HG03139 (cell line): ENCODE measurements around the gene DMD.

Experiments used
- ATAC-seq: cut with Tn5 transposase; IDR thresholded peaks from one replicate; pipeline ENCODE4 v1.9.1; 2021; ENCODE audit not compliant: unreplicated experiment

The DMD gene

DNA sequence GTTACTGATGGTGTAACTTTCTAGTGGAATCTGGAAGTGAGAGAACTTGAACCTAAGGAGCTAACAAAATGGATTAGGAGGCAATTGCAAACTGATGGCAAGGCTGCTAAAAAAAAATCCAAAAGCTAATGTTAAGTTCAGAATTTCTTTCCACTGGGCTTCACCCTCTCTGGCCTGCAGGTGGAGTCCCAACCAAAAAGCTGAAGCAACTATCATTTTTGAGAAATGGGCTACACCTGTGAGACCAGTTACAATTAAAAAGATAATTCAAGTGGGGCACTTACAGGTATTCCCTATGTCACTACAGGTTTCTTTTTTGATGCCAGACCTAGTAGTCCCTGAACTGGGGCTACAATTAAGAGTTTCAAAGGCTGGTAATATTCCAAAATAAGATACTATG is 1997.4 kb downstream of the DMD start:
- no peak for ATAC-seq

DNA sequence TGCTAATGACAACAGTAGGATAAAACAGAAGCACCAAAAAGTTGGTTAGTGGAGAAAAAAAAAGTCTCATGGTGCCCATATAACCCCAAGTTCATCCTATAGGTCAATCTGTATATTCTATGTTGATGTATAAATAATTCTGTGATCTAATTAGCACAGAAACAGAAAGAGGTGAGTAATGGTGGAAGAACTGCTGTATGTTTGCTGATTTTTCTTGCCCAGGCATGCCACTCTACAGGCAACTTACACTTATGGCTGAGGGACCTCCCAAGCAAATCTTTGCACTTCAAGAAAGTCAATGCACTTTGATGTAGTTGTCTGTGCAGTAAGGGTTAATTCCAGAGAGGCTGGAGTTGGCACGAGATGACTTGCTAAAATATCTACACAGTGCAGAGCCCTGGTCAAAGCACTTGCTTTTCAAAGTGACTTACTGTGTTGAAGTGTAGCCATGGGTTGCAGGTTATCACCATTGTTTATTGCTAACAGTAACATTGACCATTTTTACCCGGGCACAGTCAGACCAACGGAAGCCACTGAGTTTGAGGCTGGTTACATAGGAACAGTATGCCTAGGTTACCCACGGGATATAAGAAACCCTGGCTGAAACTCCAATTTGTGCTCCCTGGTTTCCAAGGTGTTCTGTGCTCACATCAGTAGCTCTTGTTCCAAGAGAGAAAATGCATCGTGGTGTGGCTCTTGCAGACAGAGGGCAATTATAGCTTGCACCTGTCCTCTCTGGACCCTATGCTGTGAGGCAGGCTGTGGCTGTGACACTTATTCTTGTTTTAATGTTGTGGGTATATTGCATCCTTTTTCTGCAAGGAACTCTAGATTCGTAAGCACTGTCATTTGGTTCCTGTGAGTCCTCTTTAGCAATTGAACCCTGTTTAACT is 1998.2 kb downstream of the DMD start:
- ATAC-seq: no peak

DNA sequence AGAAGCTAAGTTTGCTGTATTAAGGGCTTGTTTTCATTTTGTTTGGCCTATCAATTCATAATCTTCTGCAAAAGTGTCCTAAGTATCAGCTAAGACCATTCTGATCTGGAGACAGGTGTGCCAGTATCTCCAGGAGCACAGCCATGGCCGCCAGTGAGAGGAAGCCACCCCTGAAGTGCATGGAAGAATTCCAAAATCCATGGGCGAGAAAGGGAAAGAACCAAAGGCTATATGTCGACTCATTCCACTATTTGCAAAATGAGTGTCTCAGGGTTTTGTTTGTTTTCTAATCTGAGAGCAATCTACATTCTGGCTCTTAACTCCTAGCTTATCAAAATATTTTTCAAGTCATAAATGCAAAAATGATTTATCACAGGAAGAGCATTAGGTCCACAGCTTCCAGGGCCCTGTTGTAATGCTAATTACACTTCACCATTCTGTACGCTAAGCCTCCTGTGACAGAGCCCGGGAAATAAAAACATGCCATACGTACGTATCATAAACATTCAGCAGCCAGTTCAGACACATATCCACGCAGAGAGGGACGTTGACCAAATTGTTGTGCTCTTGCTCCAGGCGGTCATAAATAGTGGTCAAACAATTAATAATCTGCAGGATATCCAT is 2002.2 kb downstream of the DMD start:
- ATAC-seq: no peak

GRCh38 chrX:31201503-31201902 is 2009.8 kb downstream of the DMD start:
- no peak for ATAC-seq

DNA sequence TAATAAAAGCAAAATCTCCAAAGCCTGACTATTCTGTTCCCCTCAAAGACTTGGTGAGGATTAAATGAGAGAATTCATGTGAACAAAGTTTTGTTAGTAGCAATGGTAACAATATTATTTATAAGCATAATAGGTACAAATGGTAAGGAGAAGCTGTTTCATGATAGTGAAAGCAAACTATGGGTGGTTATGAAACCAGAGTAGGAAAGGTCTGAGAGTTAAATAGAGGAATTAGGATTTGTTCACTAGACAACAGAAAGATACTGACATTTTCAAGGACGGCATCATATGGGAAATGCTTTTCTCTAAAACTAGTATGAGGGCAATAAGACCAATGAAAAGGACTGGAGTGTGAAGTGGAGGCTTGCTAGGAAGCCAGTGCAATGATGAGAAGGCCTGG is 2010.9 kb downstream of the DMD start:
- ATAC-seq: no peak

- ATAC-seq: no peak
Observed at GRCh38 chrX:31199840-31200114, 2011.6 kb downstream of the DMD start.

GRCh38 chrX:31199056-31199839 is 2012.1 kb downstream of the DMD start:
- ATAC-seq: no peak

- ATAC-seq: no peak
Observed at GRCh38 chrX:31190221-31190975, 2021.0 kb downstream of the DMD start.

DNA sequence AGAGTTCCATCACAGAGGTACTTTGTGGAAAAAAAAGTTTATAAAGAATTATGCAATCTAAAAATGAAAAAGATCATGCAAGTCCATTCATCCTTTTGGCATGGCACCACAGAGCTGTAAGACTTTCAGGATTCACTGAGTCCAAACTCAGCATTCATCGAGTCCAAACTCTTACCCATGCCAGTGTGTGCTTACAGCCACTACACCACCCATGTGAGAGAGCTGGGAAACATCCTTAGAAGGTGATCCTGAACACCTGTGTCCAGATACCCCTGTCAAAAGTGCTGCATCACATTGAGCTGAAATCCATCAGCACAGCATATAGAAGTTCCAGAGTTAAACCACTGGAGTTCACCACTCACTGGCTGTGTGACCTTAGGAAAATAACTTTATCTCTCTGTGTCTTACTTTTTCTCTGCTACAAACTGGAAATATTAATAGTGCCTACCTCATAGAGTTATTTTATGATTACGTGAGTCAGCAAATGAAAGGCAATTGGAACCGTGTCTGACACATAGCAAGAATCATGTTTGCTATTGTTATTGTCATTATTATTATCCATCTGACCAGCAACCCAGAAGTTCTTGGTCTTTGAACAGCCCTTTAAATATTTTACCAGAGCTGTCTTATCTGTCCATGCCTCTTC is 2024.5 kb downstream of the DMD start:
- ATAC-seq: no peak

GRCh38 chrX:31185884-31186283 is 2025.5 kb downstream of the DMD start:
- no peak for ATAC-seq

GRCh38 chrX:31181377-31182000 is 2029.9 kb downstream of the DMD start:
- no peak for ATAC-seq

GRCh38 chrX:31179203-31179602 is 2032.1 kb downstream of the DMD start:
- ATAC-seq: no peak

GRCh38 chrX:31178769-31179125 is 2032.6 kb downstream of the DMD start:
- no peak for ATAC-seq

GRCh38 chrX:31178064-31178768 is 2033.1 kb downstream of the DMD start:
- no peak for ATAC-seq

DNA sequence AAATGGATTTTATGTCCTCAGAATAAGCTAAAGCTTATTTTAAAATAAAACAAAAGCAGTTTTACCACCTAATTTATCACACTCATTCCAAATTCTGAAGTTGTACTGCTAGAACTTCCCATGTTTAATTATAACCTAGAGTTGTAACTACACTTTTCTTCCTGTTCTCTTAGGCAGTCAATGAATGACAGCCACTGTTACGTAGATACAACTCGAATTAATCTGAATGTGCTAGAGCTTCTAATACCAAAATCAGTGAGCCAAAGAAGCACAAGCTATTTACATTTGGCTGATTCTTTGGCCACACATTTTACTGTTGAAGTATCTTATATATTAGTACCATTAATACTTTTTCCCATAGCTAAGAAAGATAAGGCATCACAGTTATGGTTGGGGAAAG is 2040.6 kb downstream of the DMD start:
- ATAC-seq: no peak

DNA sequence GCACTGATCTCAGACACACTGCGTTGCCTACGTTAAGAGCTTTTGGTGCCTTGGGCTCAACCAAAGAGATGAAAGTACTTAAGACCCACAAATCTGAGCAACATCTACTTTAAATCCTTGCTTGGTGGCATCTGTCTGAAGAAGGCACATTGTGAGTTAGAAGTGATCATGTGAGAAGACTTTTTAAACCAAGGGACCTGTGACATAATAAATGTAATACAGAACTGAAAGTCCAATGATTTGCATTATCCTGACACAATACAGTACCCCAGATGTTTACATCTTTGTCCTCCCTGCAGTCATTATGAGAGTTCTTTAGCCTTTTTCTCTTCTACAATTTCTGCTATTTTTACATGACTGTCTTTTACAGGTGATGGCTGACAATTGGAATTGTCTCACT is 2042.8 kb downstream of the DMD start:
- peak; percentile 98 for ATAC-seq

DNA sequence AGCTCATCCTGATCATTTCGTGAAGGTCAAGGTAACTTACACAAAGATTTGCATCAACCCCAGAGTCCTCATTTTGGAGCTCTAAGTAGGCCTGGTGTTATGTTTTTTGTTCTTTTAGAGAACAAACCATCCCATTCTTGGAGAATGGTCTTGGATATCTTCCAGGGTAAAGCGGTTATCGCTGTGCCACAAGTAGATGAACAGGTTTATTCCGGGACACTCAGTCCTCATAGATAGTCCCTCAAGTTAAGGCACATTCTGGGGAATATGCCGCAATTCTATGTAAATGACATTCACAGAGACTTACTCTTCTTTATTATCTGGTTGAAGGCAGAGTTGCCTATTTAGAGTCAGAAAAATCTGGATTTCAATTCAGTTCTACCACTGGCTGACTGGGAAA is 2044.5 kb downstream of the DMD start:
- no peak for ATAC-seq

DNA sequence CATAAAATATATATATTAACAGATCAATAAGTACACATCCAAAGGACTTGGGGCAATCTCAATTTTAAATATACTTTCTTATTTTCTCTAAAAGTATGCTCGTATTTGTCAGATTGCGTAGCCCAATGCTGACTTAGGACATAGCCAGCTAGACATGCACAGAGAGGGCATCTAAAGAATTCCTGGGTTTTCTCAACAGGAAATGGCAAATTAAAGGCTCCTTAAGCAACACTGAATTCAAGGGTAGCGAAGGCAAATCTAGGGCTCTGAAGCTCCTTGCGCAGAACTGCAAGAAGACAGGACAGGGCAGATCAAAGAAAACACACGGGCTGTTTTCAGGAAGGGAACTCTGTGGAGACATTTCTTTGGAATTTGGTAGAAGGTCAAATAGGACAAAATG is 2044.9 kb downstream of the DMD start:
- ATAC-seq: no peak

GRCh38 chrX:31165241-31166035 is 2045.9 kb downstream of the DMD start:
- ATAC-seq: no peak
